IPS-20b (cell line): Measurements from ENCODE around the gene RAB20.
"Not testable (repeated sequence)": the region's sequence is repeated elsewhere in the genome, so short reads cannot be mapped to it uniquely, and the experiment has no call there.

Source experiments
- H3K27ac ChIP-seq: one replicate; pipeline ENCODE4 v1.5.1; 2013; ENCODE audit warnings: low read length
- H3K27me3 ChIP-seq: 2 replicates; pipeline ENCODE4 v1.6.1; 2013; ENCODE audit warnings: mild to moderate bottlenecking, low read length, inconsistent platforms; ENCODE audit not compliant: insufficient read depth
- H3K36me3 ChIP-seq: 2 replicates; pipeline ENCODE4 v1.6.1; 2013; ENCODE audit warnings: low read depth, mild to moderate bottlenecking, inconsistent platforms, low read length, moderate library complexity; ENCODE audit not compliant: insufficient read depth
- H3K4me1 ChIP-seq: 2 replicates; pipeline ENCODE4 v1.6.1; 2013; ENCODE audit warnings: mild to moderate bottlenecking, control low read depth, inconsistent platforms, low read length, moderate library complexity; ENCODE audit not compliant: insufficient read depth
- H3K4me3 ChIP-seq: 2 replicates; pipeline ENCODE4 v1.5.1; 2013; ENCODE audit warnings: mild to moderate bottlenecking, low read length, inconsistent platforms
- H3K9ac ChIP-seq: 2 replicates; pipeline ENCODE4 v1.6.1; 2013; ENCODE audit warnings: low read depth, mild to moderate bottlenecking, inconsistent platforms, low read length, moderate library complexity
- H3K9me3 ChIP-seq: 2 replicates; pipeline ENCODE4 v1.6.1; 2013; ENCODE audit warnings: mild to moderate bottlenecking, low read depth, low read length, inconsistent platforms; ENCODE audit not compliant: insufficient read depth

RAB20 gene

DNA sequence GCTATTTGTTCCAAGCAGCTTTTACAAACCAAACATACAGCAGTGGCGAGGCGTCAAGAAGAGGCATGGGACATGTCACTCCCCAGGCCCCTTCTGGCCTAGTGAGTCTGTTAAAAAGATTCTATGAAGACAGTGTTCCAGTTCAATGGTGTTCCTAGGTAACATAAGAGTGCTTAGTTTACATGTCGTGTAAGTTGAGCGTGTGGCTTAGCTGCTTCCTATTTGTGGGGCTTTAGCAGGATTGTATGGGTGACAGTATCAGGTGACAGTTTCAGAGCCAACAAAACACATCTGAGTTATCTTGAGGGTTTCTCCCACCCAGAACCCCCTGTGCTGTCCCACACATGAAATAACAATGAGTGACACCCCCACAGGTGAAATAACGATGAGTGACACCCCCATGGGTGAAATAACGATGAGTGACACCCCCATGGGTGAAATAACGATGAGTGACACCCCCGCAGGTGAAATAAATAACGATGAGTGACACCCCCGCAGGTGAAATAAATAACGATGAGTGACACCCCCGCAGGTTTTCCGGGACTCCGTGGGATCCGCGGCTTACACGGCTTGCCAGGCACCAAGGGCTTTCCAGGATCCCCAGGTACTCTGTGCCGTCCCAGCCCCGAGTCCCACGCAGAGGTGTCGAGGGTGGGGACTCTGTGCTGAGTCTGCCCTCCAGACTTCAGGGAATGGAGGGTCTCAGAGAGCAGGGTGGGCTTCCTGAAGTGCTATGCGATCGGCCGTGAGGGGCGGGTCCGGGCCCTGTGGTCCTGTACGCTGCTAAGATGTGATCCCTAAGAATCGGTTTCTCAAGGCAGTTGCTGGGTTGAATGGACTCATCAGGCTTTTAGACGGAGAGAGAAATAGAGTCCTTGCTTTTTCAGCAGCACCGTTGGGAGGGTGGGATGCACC is 68.6 kb downstream of the RAB20 start:
- H3K27me3 ChIP-seq = no peaks in the 10 kb centered on the region
- peaks cover 83% of the 10 kb centered on the region for H3K36me3 ChIP-seq
- no peak overlapping the region for H3K27ac ChIP-seq

DNA sequence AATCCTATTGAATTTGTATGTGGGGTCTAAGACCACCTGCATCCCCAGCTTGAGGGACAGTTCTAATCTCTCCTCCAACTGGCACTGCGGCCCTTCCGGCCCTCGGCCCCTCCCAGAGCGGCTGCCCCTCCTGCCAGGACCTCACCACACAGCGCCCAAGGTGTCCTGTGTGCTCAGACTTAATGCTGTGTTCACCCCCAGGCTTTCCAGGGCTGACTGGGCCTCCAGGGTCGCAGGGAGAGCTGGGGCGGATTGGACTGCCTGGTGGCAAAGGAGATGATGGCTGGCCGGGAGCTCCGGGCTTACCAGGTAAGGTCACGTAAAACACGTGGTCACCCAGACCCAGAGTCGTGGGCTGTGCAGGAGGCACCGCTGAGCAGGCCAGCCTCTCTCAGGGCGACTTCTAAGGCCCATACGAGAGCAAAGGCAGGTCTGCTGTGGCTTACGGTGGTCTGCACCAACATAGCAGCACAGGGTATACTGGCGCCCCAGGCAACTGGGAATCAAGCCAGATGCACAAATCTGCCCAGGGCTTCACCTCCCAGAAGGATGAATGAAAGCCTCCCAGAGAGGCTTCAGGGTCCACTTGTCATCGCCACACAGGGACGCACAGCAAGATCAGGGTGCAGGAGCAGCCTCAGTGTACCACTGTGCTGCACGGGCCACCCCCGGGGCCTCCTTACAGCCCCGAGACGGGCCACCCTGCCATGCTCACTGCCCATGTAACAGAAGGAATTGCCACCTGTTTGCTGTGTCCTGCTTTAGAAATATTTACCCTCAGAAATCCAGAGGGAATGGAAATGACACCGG is 69.4 kb downstream of the RAB20 start:
- no peaks in the 10 kb centered on the region for H3K27me3 ChIP-seq
- no peak overlapping the region for H3K27ac ChIP-seq
- no peak overlapping the region for H3K4me3 ChIP-seq
- H3K9me3 ChIP-seq = peaks cover 11% of the 10 kb centered on the region; the same call in 1 of the 2 replicates
- no peak overlapping the region for H3K9ac ChIP-seq
- H3K36me3 ChIP-seq = peaks cover 80% of the 10 kb centered on the region
- H3K4me1 ChIP-seq = peaks cover 2% of the 10 kb centered on the region

More for the DNA sequence above, 68.6 kb downstream of the RAB20 start:
- no peaks in the 10 kb centered on the region for H3K4me1 ChIP-seq
- H3K4me3 ChIP-seq = no peak overlapping the region
- H3K9me3 ChIP-seq = peaks cover 11% of the 10 kb centered on the region; the same call in 1 of the 2 replicates
- no peak overlapping the region for H3K9ac ChIP-seq

DNA sequence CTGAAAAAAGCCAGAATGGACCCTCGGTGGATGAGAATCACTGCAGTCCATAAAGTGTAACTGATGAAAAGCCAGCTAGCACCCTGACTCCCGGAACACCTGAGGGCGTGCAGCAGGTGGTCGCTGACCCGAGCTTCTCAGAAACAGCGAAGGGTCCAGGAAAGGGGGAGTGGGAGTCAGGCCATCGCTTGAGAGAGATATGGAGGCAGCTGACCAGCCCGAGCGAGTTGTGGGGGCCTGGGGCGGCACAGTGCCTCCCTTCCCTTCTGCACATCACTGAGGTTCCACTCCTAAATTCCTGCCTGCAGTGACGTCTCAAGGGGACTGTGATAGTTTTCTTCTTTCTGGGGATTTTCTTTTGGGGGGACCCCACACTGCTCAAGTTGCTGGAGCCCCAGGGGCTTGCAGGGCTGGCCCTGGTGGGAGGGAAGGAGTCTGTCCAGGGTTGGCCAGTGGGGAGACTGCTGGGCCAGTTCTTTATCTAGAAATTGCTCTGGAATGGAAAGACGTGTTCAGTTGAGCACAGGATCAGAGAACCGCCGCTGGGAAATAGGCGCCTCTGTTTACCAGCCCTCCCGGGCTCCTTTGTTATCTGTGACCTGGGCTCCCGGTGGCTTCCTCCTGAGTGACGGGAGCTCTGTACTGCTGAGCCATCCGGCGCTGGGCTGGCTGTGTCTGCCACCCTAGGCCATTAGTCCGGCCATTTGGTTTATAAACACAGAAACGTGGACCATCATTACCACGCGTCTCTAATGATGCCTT is 71.3 kb downstream of the RAB20 start:
- Histone ChIP-seq H3K9me3 (no peaks in the 10 kb centered on the region), H3K4me3 (no peak overlapping the region), H3K9ac (no peak overlapping the region), H3K36me3 (peaks cover 61% of the 10 kb centered on the region), H3K27ac (no peak overlapping the region), H3K27me3 (no peaks in the 10 kb centered on the region), H3K4me1 (peaks cover 17% of the 10 kb centered on the region)

DNA sequence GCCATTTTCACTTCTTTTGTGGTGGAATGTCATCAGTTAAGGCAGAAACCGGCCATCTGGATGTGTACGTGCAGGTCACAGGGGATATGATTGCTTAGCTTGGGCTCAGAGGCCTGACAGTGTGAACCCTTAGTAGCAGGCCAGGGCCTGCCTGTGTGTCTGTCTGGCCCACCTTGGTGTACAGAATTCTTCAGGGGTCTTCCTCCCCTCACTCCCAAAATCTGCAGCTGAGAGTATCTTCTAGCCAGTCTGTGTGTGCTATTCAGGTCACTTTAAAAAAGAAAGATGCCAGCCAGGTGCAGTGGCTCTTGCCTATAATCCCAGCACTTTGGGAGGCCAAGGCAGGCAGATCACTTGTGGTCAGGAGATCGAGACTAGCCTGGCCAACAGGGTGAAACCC is 74.6 kb downstream of the RAB20 start:
- not testable (repeated sequence) for H3K27me3 ChIP-seq, H3K4me3 ChIP-seq, H3K9me3 ChIP-seq
- H3K4me1 ChIP-seq = peaks cover 17% of the 10 kb centered on the region
- peak overlapping the region; percentile 5 for H3K27ac ChIP-seq
- H3K36me3 ChIP-seq = peaks cover 60% of the 10 kb centered on the region
- H3K9ac ChIP-seq = peak overlapping the region; percentile 43; the same call in 1 of the 2 replicates

DNA sequence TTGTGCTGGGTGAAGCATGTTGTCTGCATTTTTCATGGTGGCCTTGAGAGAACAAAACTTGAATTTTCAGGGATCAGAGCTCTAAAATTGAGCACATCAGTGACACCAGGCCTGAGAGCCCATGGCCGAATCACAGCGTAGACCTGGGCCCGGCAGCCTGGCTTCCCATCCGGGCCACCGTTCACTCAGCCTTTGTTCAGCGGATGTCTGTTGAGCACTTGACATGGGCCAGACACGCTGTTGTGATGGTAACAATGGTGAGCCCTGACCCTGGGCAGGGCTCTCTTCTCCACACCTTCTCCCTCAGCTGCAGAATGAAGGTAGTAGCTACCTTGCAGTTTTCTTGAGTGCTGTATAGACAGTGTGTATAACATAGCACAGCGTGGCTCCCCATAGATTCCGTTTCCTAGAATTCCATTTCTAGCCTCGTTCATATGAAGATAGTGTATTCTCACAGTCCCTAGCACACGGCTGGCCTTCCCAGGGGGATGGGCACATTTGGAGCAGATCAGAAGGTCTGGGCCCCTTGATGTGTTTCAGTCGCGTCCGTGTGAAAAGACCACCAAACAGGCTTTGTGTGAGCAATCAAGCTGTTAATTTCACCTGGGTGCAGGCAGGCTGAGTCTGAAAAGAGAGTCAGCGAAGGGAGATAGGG is 75.3 kb downstream of the RAB20 start:
- peak overlapping the region; percentile 86 for H3K27ac ChIP-seq
- peaks cover 58% of the 10 kb centered on the region for H3K36me3 ChIP-seq
- H3K4me3 ChIP-seq = peak overlapping the region; percentile 6; the same call in 1 of the 2 replicates
- H3K4me1 ChIP-seq = peaks cover 17% of the 10 kb centered on the region
- peak overlapping the region; percentile 54 for H3K9ac ChIP-seq
- no peaks in the 10 kb centered on the region for H3K9me3 ChIP-seq
- no peaks in the 10 kb centered on the region for H3K27me3 ChIP-seq

DNA sequence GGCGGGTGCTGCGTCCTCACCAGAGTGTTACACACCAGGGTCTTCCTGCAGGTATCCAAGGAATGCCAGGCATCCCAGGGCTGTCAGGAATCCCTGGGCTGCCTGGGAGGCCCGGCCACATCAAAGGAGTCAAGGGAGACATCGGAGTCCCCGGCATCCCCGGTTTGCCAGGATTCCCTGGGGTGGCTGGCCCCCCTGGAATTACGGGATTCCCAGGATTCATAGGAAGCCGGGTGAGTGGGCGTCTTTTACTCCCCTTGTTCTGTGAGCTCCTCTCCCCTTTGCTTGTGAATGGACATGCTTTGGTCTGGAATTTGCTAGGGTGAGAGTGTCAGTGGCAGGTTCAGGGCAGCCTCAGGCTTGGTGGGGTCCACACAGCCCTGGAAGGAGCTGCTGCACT is 75.9 kb downstream of the RAB20 start:
- peak overlapping the region; percentile 86 for H3K27ac ChIP-seq
- no peaks in the 10 kb centered on the region for H3K27me3 ChIP-seq
- H3K4me1 ChIP-seq = peaks cover 17% of the 10 kb centered on the region
- H3K9ac ChIP-seq = peak overlapping the region; percentile 54
- H3K9me3 ChIP-seq = no peaks in the 10 kb centered on the region
- peak overlapping the region; percentile 6; the same call in 1 of the 2 replicates for H3K4me3 ChIP-seq
- H3K36me3 ChIP-seq = peaks cover 53% of the 10 kb centered on the region

DNA sequence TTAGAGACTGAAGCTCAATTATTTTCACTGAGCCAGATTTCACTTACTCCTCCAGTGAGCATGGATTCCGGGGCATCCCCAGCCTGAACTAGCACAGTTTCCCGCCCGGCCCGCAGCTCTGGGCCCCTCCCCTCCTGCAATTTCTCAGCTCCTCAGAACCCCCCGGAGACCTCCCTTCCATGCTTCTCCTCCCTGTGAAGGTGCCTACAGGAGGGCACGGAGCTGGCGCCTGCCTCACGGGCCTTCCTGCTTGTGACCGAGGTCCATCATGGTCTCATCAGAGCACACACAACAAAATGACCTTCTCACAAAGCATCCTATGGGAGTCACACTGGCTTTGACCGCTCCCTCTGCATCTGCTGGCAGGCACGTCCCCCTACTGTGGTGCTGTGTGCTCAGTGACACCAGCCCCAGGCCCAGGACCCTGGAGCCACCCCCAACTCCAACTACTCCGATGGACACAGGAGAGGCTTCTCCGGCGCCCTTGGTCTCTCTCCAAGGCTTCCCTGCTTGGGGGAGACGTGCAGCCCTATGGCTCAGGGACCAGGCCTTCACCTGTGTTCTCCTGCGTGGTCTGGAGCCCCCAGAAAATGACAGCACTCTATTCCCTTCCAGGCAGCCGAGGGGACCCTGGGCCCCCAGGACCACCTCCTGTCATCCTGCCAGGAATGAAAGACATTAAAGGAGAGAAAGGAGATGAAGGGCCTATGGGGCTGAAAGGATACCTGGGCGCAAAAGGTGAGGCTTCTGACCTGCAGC is 77.1 kb downstream of the RAB20 start:
- Histone ChIP-seq H3K27ac (peak overlapping the region; percentile 48), H3K4me3 (no peak overlapping the region), H3K9me3 (no peaks in the 10 kb centered on the region), H3K36me3 (peaks cover 52% of the 10 kb centered on the region), H3K27me3 (no peaks in the 10 kb centered on the region), H3K4me1 (peaks cover 17% of the 10 kb centered on the region), H3K9ac (no peak overlapping the region; the same call in 1 of the 2 replicates)

DNA sequence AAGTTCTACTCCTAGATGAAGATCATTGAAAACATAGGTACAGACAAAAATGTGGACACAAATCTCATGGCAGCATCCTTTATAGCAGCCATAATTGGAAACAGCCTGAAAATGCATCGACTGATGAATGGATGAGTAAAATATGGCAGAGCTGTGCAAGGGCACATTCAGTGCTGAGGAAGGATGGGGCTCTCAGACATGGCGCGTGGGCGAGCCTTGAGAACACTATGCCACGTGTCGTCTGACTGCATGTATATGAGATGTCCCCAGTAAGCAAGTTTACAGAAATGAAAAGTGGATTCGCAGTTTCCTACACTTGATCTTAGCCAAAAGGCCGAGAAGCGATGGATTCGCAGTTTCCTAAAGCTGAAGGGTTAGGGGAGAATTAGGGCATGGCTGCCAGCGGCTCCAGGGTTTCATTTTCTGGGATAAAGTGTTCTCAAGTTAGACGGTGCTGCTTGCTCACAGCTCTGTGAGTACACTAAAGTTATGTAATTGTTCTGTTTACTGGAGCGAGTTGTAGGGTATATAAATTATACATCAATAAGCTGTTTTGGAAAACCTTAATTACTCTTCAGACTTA is 78.0 kb downstream of the RAB20 start:
- no peak overlapping the region for H3K27ac ChIP-seq
- peaks cover 50% of the 10 kb centered on the region for H3K36me3 ChIP-seq
- H3K9me3 ChIP-seq = no peaks in the 10 kb centered on the region
- H3K4me1 ChIP-seq = peaks cover 17% of the 10 kb centered on the region
- no peaks in the 10 kb centered on the region for H3K27me3 ChIP-seq
- no peak overlapping the region for H3K9ac ChIP-seq
- no peak overlapping the region for H3K4me3 ChIP-seq

DNA sequence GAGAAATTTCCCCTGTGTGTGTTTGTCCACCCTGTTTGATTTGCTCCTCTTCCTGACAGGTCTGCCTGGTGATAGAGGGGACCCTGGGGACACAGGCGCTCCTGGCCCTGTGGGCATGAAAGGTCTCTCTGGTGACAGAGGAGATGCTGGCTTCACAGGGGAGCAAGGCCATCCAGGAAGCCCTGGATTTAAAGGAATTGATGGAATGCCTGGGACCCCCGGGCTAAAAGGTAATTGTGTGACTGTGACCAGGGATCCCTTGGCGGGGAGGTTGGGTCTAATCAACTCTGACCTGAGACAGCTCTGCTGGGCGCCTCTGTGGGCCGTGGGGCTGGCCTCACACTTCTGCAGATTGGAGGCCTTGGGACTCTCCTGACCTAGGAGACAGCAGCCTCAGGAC is 81.4 kb downstream of the RAB20 start:
- H3K27me3 ChIP-seq = no peaks in the 10 kb centered on the region
- H3K27ac ChIP-seq = no peak overlapping the region
- no peaks in the 10 kb centered on the region for H3K4me1 ChIP-seq
- H3K36me3 ChIP-seq = peaks cover 61% of the 10 kb centered on the region
- H3K9me3 ChIP-seq = no peaks in the 10 kb centered on the region
- H3K9ac ChIP-seq = no peak overlapping the region
- H3K4me3 ChIP-seq = no peak overlapping the region

DNA sequence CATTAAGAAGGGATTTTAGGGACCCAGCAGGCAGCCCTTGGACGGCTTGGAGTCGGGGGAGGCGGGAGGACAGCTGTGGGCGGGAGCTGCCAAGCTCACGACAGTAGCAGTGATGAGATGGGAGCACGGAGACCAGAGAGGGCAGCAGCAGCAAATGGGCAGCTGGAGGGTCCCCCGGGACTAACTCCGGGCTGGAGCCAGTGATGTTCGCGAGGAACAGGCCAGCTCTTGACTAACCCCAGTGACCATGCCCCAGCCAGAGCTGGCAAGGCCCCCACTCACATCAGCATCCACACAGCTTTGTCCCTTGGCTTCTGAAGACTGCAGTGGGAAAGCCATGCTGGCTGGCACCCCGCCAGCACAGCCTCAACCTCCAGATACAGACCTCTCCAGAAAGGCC is 81.9 kb downstream of the RAB20 start:
- H3K4me1 ChIP-seq = no peaks in the 10 kb centered on the region
- H3K27ac ChIP-seq = no peak overlapping the region
- H3K27me3 ChIP-seq = no peaks in the 10 kb centered on the region
- H3K9me3 ChIP-seq = no peaks in the 10 kb centered on the region
- H3K4me3 ChIP-seq = no peak overlapping the region
- H3K9ac ChIP-seq = no peak overlapping the region
- peaks cover 66% of the 10 kb centered on the region for H3K36me3 ChIP-seq
